K562 (cell line): ENCODE data around the gene GYS1. TPM values are rescaled to one million over a fixed set of nuclear protein-coding genes. Genes with fewer than 3 reads are reported as not detected.

Experiments
- ATAC-seq: fragments of 200-7000 bp; cut with Tn5 transposase; 3 replicates; pipeline ENCODE4 v1.9.1; 2020; ENCODE audit warnings: moderate library complexity
- BruUV-seq: library from RNA; stranded (reverse); fragments of 400-500 nt; replicated peaks from 2 replicates; lab custom pipeline; 2021; lab: Mats Ljungman, UMichigan
- CTCF ChIA-PET: fragments of 300-600 bp; formaldehyde crosslinking; extraction: SDS; loops from one replicate; lab custom pipeline; 2021; ENCODE audit warnings: low intra/inter-chr PET ratio; lab: Yijun Ruan, JAX
- POLR2A ChIA-PET: fragments of 300-600, 350-650 bp; sonication (Branson Sonifier 250); formaldehyde crosslinking; extraction: SDS; loops from one replicate; lab custom pipeline; 2021; ENCODE audit warnings: antibody characterized with exemption, inconsistent platforms; lab: Yijun Ruan, JAX
- DNase-seq, 4 experiments: peaks; one replicate each; pipeline versions ENCODE4 v3.0.0 to v3.0.0-alpha.2; 2011 to 2018; ENCODE audit warnings: low spot score in 3 of 4, mixed read lengths in 3 of 4; ENCODE audit errors: extremely low read depth in 1 of 4
- FAIRE-seq: peaks from 2 replicates; lab custom pipeline; 2011; peaks lifted over from hg19 to GRCh38; lab: Jason Lieb, UNC
- H2AFZ ChIP-seq: 2 replicates; pipeline ENCODE4 v1.6.0; 2011; ENCODE audit warnings: low read depth, low read length, control low read depth, inconsistent platforms
- H3K27ac ChIP-seq: fragments of 200-600 bp; 3 replicates; pipeline ENCODE4 v1.8.0; 2011; ENCODE audit warnings: low read depth, mild to moderate bottlenecking, control low read depth, inconsistent platforms, low read length, moderate library complexity, mixed read lengths; ENCODE audit errors: extremely low read depth
- H3K27me3 ChIP-seq, 2 experiments: fragments of 300-600 bp in 1 of 2; 2 replicates in 1 of 2; 3 replicates in 1 of 2; pipeline versions ENCODE4 v1.6.0 to v1.8.0; 2011; ENCODE audit warnings: inconsistent platforms in 2 of 2, low read length in 2 of 2, mild to moderate bottlenecking in 1 of 2, mixed read lengths in 1 of 2, moderate library complexity in 1 of 2; ENCODE audit not compliant: control insufficient read depth in 2 of 2, insufficient read depth in 2 of 2
- H3K36me3 ChIP-seq: fragments of 300-600 bp; 3 replicates; pipeline ENCODE4 v1.8.0; 2011; ENCODE audit warnings: mild to moderate bottlenecking, low read length, inconsistent platforms; ENCODE audit not compliant: control insufficient read depth, insufficient read depth
- H3K4me1 ChIP-seq, 2 experiments: fragments of 200-600 bp in 1 of 2; replicated peaks in 1 of 2; 2 replicates in 1 of 2; 3 replicates in 1 of 2; pipeline versions ENCODE4 v1.5.1 to v1.8.0; 2011; ENCODE audit warnings: inconsistent platforms in 2 of 2, low read length in 2 of 2, mild to moderate bottlenecking in 1 of 2, mixed read lengths in 1 of 2, moderate library complexity in 1 of 2; ENCODE audit not compliant: control insufficient read depth in 2 of 2, insufficient read depth in 2 of 2
- H3K4me2 ChIP-seq: 2 replicates; pipeline ENCODE4 v1.6.1; 2011; ENCODE audit warnings: low read length, control low read depth, inconsistent platforms, mixed read lengths; ENCODE audit not compliant: insufficient read depth
- H3K4me3 ChIP-seq: fragments of 200-600 bp; sonication (generic), shearing (Covaris generic); 2 replicates; pipeline ENCODE4 v1.5.1; 2016; ENCODE audit warnings: control low read depth, inconsistent platforms
- H3K79me2 ChIP-seq: fragments of 200-600 bp; 3 replicates; pipeline ENCODE4 v1.8.0; 2011; ENCODE audit warnings: low read length, inconsistent platforms; ENCODE audit not compliant: control insufficient read depth, insufficient read depth
- H3K9ac ChIP-seq, 2 experiments: 2 replicates each; pipeline versions ENCODE4 v1.6.0 to v1.6.1; 2011; ENCODE audit warnings: low read depth in 2 of 2, low read length in 2 of 2, control low read depth in 1 of 2, inconsistent platforms in 1 of 2, mild to moderate bottlenecking in 1 of 2, mixed read lengths in 1 of 2; ENCODE audit not compliant: insufficient read depth in 1 of 2
- H3K9me1 ChIP-seq: one replicate; pipeline ENCODE4 v1.6.0; 2011; ENCODE audit warnings: inconsistent platforms, mild to moderate bottlenecking, low read length, moderate library complexity; ENCODE audit not compliant: control insufficient read depth, insufficient read depth
- H3K9me3 ChIP-seq: replicated peaks from 2 replicates; pipeline ENCODE4 v1.5.1; 2011; ENCODE audit warnings: low read depth, low read length, inconsistent platforms; ENCODE audit not compliant: control insufficient read depth, insufficient read depth
- H4K20me1 ChIP-seq: replicated peaks from 2 replicates; pipeline ENCODE4 v1.6.1; 2011; ENCODE audit warnings: low read length, inconsistent platforms, mixed read lengths; ENCODE audit not compliant: control insufficient read depth, insufficient read depth
- HLTF ChIP-seq: fragments of 450-650 bp; IDR thresholded peaks from 2 replicates; pipeline ENCODE4 v1.6.1; 2016
- HMBOX1 ChIP-seq: sonication (generic); IDR thresholded peaks from 2 replicates; pipeline ENCODE4 v1.6.1; 2016
- NR2C1 ChIP-seq, 2 experiments: fragments of 450-650 bp; IDR thresholded peaks; 2 replicates each; pipeline ENCODE4 v1.6.1; 2017; ENCODE audit warnings: mild to moderate bottlenecking in 2 of 2, antibody characterized with exemption in 1 of 2, inconsistent platforms in 1 of 2, missing compliant biosample characterization in 1 of 2, missing genetic modification characterization in 1 of 2
- NRF1 ChIP-seq, 2 experiments: fragments of 450-650 bp; IDR thresholded peaks in 1 of 2; conservative IDR thresholded peaks in 1 of 2; 2 replicates each; pipeline ENCODE4 v1.6.1; 2014; ENCODE audit warnings: mild to moderate bottlenecking in 2 of 2
- SETDB1 ChIP-seq: IDR thresholded peaks from one replicate; pipeline ENCODE4 v1.6.1; 2012; ENCODE audit warnings: low read length, control low read depth, inconsistent platforms
- SMAD4 ChIP-seq: fragments of 250-450 bp; sonication (Bioruptor Pico); conservative IDR thresholded peaks from 2 replicates; pipeline ENCODE4 v1.8.0; 2021; ENCODE audit warnings: inconsistent platforms, mild to moderate bottlenecking, moderate library complexity
- SPI1 ChIP-seq: IDR thresholded peaks from 2 replicates; pipeline ENCODE4 v1.6.1; 2011; ENCODE audit warnings: low read depth, low read length, control low read depth, borderline replicate concordance
- WHSC1 ChIP-seq: IDR thresholded peaks from one replicate; pipeline ENCODE4 v1.6.1; 2012; ENCODE audit warnings: low read length, control low read depth, inconsistent platforms
- ZNF384 ChIP-seq: IDR thresholded peaks from 2 replicates; pipeline ENCODE4 v1.6.1; 2012; ENCODE audit warnings: low read depth, low read length, improper control_type of control experiment
- ZNF431 ChIP-seq: sonication (generic); formaldehyde crosslinking; IDR thresholded peaks from 2 replicates; pipeline ENCODE4 v1.8.0; 2022; ENCODE audit warnings: mild to moderate bottlenecking, missing genetic modification reagents
- ZNF668 ChIP-seq: fragments of 250-450 bp; sonication (Bioruptor Pico); IDR thresholded peaks from 2 replicates; pipeline ENCODE4 v1.8.0; 2022; ENCODE audit warnings: mild to moderate bottlenecking, inconsistent platforms
- ZNF79 ChIP-seq: fragments of 250-450 bp; sonication (Bioruptor Pico); IDR thresholded peaks from 2 replicates; pipeline ENCODE4 v1.4.0; 2020; ENCODE audit warnings: low read depth, mild to moderate bottlenecking, moderate library complexity
- WGBS: fragments of 100-300 bp; shearing (Covaris generic); methylation state at CpG from one replicate; pipeline ENCODE4 v1.1.6; 2016; ENCODE audit warnings: low coverage, mixed read lengths; ENCODE audit not compliant: insufficient coverage; ENCODE audit errors: missing lambda C conversion rate; 5-methylcytosine and 5-hydroxymethylcytosine counted together
- in situ Hi-C: fragments of 300-500 bp; cut with MboI; formaldehyde crosslinking; loops from 4 replicates; pipeline ENCODE4 v1.15.0; 2018; ENCODE audit warnings: inconsistent platforms, mixed read lengths
- intact Hi-C: fragments of 100-400 bp; cut with micrococcal nuclease; formaldehyde crosslinking; loops from 2 replicates; pipeline ENCODE4 v1.14.2; 2022
- polyA plus RNA-seq, 8 experiments: library from polyadenylated mRNA; depleted of rRNA in 4 of 8; stranded (reverse) in 5 of 8; unstranded in 3 of 8; fragments of >200 nt; fragmentation: Nextera tagmentation in 2 of 8; fragmentation: Illumina TruSeq in 1 of 8; extraction: Ambion mirVana in 2 of 8; extraction: Trizol in 1 of 8; gene quantifications; 2 replicates each; pipeline versions ENCODE4 v1.2.1 to v1.2.3, GENCODE V29; 2011 to 2014; ENCODE audit warnings: inconsistent platforms in 1 of 8, missing spikeins in 1 of 8
- total RNA-seq, 7 experiments: library from RNA; depleted of rRNA in 6 of 7; stranded (reverse); fragments of >200 nt in 6 of 7; fragmentation: Illumina TruSeq in 2 of 7; extraction: Trizol in 2 of 7; gene quantifications; 2 replicates each; pipeline versions ENCODE4 v1.2.1 to v1.2.3, GENCODE V29; 2011 to 2021; ENCODE audit warnings: low replicate concordance in 1 of 7
- TF ChIP-seq, protein P1 (sequence below): fragments of 200-800 bp; sonication (Bioruptor generic); IDR thresholded peaks from 2 replicates; pipeline ENCODE4 v1.6.1; 2017; ENCODE audit warnings: missing genetic modification characterization, missing compliant biosample characterization
- TF ChIP-seq, protein P2 (sequence below): fragments of 450-650 bp; IDR thresholded peaks from 2 replicates; pipeline ENCODE4 v1.6.1; 2016

GYS1 gene
- total and polyA plus RNA-seq, 9 of the 15 experiments (the other 6 are each of a cell fraction or from before 2014, with no cell fraction given) = 1.9 to 31.1 (median 15.2) TPM

GRCh38 chr19:48943081-48943480 lies 50.0 kb downstream of the GYS1 start:
- no peaks in the 10 kb centered on the region; the same call in 2 of the 3 replicates for H3K36me3 ChIP-seq
- peak; percentile 79 for FAIRE-seq
- peak in 1 of 4 experiments; percentile 16 for DNase-seq
- in situ Hi-C loops (no loop called here), intact Hi-C loops (no loop called here)
- H3K9me3 ChIP-seq = peaks cover 11% of the 10 kb centered on the region
- ATAC-seq = peak; percentile 46
- CTCF ChIA-PET = no interaction called here
- POLR2A ChIA-PET = interaction anchor here (0.7 to 2.8 kb wide), 9 partner anchors 9 to 68 kb away, joined by 3 to 8 read pairs (median 5); partner anchors contain the start of gene BAX
- H3K27me3 ChIP-seq = no peaks in the 10 kb centered on the region
- peaks cover 5 to 21% of the 10 kb centered on the region in 2 experiments; a peak in 3 of 5 replicates for H3K4me1 ChIP-seq
- H3K9me1 ChIP-seq = no peaks in the 10 kb centered on the region
- 15% methylated on average over 6 of the region's 6 CpGs for WGBS
- H3K79me2 ChIP-seq = no peaks in the 10 kb centered on the region
- H3K27ac ChIP-seq = peak overlapping the region; percentile 48; the same call in 1 of the 3 replicates
- H3K4me2 ChIP-seq = no peak overlapping the region
- H2AFZ ChIP-seq = no peak overlapping the region
- no peaks in the 10 kb centered on the region for H4K20me1 ChIP-seq
- H3K9ac ChIP-seq = no peak overlapping the region
- no peak overlapping the region for H3K4me3 ChIP-seq
- no TSS peak for BruUV-seq
- TF ChIP-seq HMBOX1 (0 out of 2 replicates have a peak, but pooled peaks have one; percentile 19), ZNF79 (CRISPR knock-in tag) (no peak), NRF1 (conservative IDR thresholded peaks at IDR 0.05 in 1 of 2, IDR thresholded peaks at IDR 0.05 in 1 of 2) (no peak), SPI1 (0 out of 2 replicates have a peak, but pooled peaks have one; percentile 12), NR2C1 (IDR thresholded peaks at IDR 0.05) (peak; percentile 69; the same call in 1 of the 2 replicates), NR2C1 (tag; IDR thresholded peaks at IDR 0.05) (peak; percentile 85), ZNF384 (peak; percentile 31; the same call in 1 of the 2 replicates), ZNF668 (CRISPR knock-in tag) (no peak), SETDB1 (no peak), SMAD4 (CRISPR knock-in tag) (no peak), WHSC1 (no peak), HLTF (no peak), ZNF431 (CRISPR knock-in tag) (no peak)
- TF ChIP-seq, protein P1, sequence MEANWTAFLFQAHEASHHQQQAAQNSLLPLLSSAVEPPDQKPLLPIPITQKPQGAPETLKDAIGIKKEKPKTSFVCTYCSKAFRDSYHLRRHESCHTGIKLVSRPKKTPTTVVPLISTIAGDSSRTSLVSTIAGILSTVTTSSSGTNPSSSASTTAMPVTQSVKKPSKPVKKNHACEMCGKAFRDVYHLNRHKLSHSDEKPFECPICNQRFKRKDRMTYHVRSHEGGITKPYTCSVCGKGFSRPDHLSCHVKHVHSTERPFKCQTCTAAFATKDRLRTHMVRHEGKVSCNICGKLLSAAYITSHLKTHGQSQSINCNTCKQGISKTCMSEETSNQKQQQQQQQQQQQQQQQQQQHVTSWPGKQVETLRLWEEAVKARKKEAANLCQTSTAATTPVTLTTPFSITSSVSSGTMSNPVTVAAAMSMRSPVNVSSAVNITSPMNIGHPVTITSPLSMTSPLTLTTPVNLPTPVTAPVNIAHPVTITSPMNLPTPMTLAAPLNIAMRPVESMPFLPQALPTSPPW (CRISPR knock-in tag) = peak; percentile 24; the same call in 1 of the 2 replicates
- TF ChIP-seq, protein P2, sequence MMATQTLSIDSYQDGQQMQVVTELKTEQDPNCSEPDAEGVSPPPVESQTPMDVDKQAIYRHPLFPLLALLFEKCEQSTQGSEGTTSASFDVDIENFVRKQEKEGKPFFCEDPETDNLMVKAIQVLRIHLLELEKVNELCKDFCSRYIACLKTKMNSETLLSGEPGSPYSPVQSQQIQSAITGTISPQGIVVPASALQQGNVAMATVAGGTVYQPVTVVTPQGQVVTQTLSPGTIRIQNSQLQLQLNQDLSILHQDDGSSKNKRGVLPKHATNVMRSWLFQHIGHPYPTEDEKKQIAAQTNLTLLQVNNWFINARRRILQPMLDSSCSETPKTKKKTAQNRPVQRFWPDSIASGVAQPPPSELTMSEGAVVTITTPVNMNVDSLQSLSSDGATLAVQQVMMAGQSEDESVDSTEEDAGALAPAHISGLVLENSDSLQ = peak; percentile 81
